SK-N-SH treated with all-trans-retinoic acid at 6 μM for 48 hours (cell line): ENCODE data around the gene EOLA1.

Source experiments
- ATAC-seq: fragments of 200-7000 bp; cut with Tn5 transposase; 3 replicates; pipeline ENCODE4 v1.9.1; 2020; ENCODE audit warnings: mild to moderate bottlenecking, moderate library complexity
- ARNTL ChIP-seq: fragments of 450-650 bp; formaldehyde crosslinking; IDR thresholded peaks from 2 replicates; pipeline ENCODE4 v1.5.0; 2020; ENCODE audit warnings: low read depth, mild to moderate bottlenecking, moderate library complexity, borderline replicate concordance
- BACH2 ChIP-seq: fragments of 250-450 bp; sonication (Bioruptor Pico); IDR thresholded peaks from 2 replicates; pipeline ENCODE4 v1.9.0; 2021; ENCODE audit warnings: mild to moderate bottlenecking, borderline replicate concordance
- CSDC2 ChIP-seq: fragments of 250-450 bp; sonication (Bioruptor Pico); IDR thresholded peaks from 2 replicates; pipeline ENCODE4 v1.5.0; 2020; ENCODE audit warnings: mild to moderate bottlenecking, moderate library complexity
- ESRRG ChIP-seq: fragments of 250-450 bp; sonication (Bioruptor Pico); IDR thresholded peaks from 2 replicates; pipeline ENCODE4 v1.6.1; 2021; ENCODE audit warnings: mild to moderate bottlenecking
- GLIS3 ChIP-seq: fragments of 250-450 bp; sonication (Bioruptor Pico); IDR thresholded peaks from 2 replicates; pipeline ENCODE4 v1.5.0; 2020; ENCODE audit warnings: mild to moderate bottlenecking, moderate library complexity
- ISL1 ChIP-seq: fragments of 250-450 bp; sonication (Bioruptor Pico); IDR thresholded peaks from 2 replicates; pipeline ENCODE4 v2.1.2; 2022; ENCODE audit warnings: mild to moderate bottlenecking, moderate library complexity
- OSR1 ChIP-seq: fragments of 250-450 bp; sonication (Bioruptor Pico); IDR thresholded peaks from 2 replicates; pipeline ENCODE4 v1.8.0; 2022; ENCODE audit warnings: moderate library complexity, mild to moderate bottlenecking, inconsistent platforms
- PATZ1 ChIP-seq: fragments of 250-450 bp; sonication (Bioruptor Pico); IDR thresholded peaks from 2 replicates; pipeline ENCODE4 v1.8.0; 2020; ENCODE audit warnings: mild to moderate bottlenecking, moderate library complexity, borderline replicate concordance
- PPARA ChIP-seq: fragments of 250-450 bp; sonication (Bioruptor Pico); IDR thresholded peaks from 2 replicates; pipeline ENCODE4 v1.5.0; 2020; ENCODE audit warnings: mild to moderate bottlenecking, borderline replicate concordance
- RARB ChIP-seq: fragments of 250-450 bp; sonication (Bioruptor Pico); IDR thresholded peaks from 2 replicates; pipeline ENCODE4 v1.8.0; 2021; ENCODE audit warnings: mild to moderate bottlenecking, moderate library complexity
- SNAI2 ChIP-seq: fragments of 250-450 bp; sonication (Bioruptor Pico); IDR thresholded peaks from 2 replicates; pipeline ENCODE4 v1.5.0; 2020; ENCODE audit warnings: mild to moderate bottlenecking, moderate library complexity
- TCF4 ChIP-seq: fragments of 250-450 bp; sonication (Bioruptor Pico); IDR thresholded peaks from 2 replicates; pipeline ENCODE4 v1.8.0; 2021; ENCODE audit warnings: mild to moderate bottlenecking, moderate library complexity, borderline replicate concordance
- ZC3H10 ChIP-seq: fragments of 250-450 bp; sonication (Bioruptor Pico); IDR thresholded peaks from 2 replicates; pipeline ENCODE4 v1.5.1; 2021; ENCODE audit warnings: mild to moderate bottlenecking, moderate library complexity
- ZFP30 ChIP-seq: fragments of 450-650 bp; formaldehyde crosslinking; IDR thresholded peaks from 2 replicates; pipeline ENCODE4 v1.5.0; 2022; ENCODE audit warnings: mild to moderate bottlenecking, moderate library complexity
- ZNF565 ChIP-seq: fragments of 450-650 bp; formaldehyde crosslinking; conservative IDR thresholded peaks from 2 replicates; pipeline ENCODE4 v1.5.0; 2020; ENCODE audit warnings: low read depth, mild to moderate bottlenecking, moderate library complexity
- ZNF70 ChIP-seq: fragments of 450-650 bp; formaldehyde crosslinking; IDR thresholded peaks from 2 replicates; pipeline ENCODE4 v1.5.0; 2020; ENCODE audit warnings: mild to moderate bottlenecking, moderate library complexity
- ZNF8 ChIP-seq: fragments of 450-650 bp; formaldehyde crosslinking; IDR thresholded peaks from 2 replicates; pipeline ENCODE4 v1.5.0; 2020; ENCODE audit warnings: mild to moderate bottlenecking, moderate library complexity
- TF ChIP-seq, protein P1 (sequence below): fragments of 250-450 bp; sonication (Bioruptor Pico); IDR thresholded peaks from 2 replicates; pipeline ENCODE4 v1.5.1; 2020; ENCODE audit warnings: low read depth, mild to moderate bottlenecking, moderate library complexity
- TF ChIP-seq, protein P2 (sequence below): fragments of 250-450 bp; sonication (Bioruptor Pico); IDR thresholded peaks from 2 replicates; pipeline ENCODE4 v1.8.0; 2021; ENCODE audit warnings: low read depth, mild to moderate bottlenecking, moderate library complexity, borderline replicate concordance
- TF ChIP-seq, protein P3 (sequence below): fragments of 250-450 bp; sonication (Bioruptor Pico); IDR thresholded peaks from 2 replicates; pipeline ENCODE4 v1.5.1; 2021; ENCODE audit warnings: mild to moderate bottlenecking, moderate library complexity
- TF ChIP-seq, protein P4 (sequence below): fragments of 250-450 bp; sonication (Bioruptor Pico); IDR thresholded peaks from 2 replicates; pipeline ENCODE4 v1.5.0; 2020; ENCODE audit warnings: mild to moderate bottlenecking, moderate library complexity

EOLA1 gene

DNA sequence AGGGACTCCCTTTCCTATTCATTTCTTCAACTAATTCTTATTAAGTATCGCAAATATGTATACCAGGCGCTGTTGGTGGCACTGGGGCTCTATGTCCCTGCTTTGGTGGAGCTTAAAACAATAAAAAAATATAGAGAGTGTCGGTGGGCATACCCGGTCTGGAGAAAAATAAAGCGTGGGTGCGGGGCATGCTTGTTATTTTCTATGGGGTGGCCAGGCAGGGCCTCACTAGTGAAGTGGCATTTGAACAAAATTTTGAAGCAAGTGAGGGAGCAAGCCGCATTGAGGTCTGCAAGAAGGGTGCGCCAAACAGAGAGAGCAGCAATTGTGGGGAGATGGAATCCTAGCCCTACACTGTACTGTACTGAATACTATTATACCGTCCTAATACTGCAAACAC is 35.1 kb upstream of the EOLA1 start (continued):
- TF ChIP-seq GLIS3 (CRISPR knock-in tag) (no peak), TCF4 (CRISPR knock-in tag) (no peak)

GRCh38 chrX:149506349-149506748 is 34.5 kb upstream of the EOLA1 start:
- TF ChIP-seq GLIS3 (CRISPR knock-in tag) (no peak), CSDC2 (no peak), PPARA (CRISPR knock-in tag) (no peak), RARB (CRISPR knock-in tag) (no peak), SNAI2 (CRISPR knock-in tag) (no peak), ARNTL (CRISPR knock-in tag) (no peak), TCF4 (CRISPR knock-in tag) (no peak), ISL1 (CRISPR knock-in tag) (no peak), OSR1 (CRISPR knock-in tag) (no peak), ESRRG (CRISPR knock-in tag) (no peak), ZFP30 (CRISPR knock-in tag) (no peak), ZC3H10 (CRISPR knock-in tag) (no peak), ZNF8 (CRISPR knock-in tag) (no peak), ZNF565 (CRISPR knock-in tag) (no peak), ZNF70 (CRISPR knock-in tag) (no peak), PATZ1 (CRISPR knock-in tag) (no peak)
- TF ChIP-seq, protein P1, sequence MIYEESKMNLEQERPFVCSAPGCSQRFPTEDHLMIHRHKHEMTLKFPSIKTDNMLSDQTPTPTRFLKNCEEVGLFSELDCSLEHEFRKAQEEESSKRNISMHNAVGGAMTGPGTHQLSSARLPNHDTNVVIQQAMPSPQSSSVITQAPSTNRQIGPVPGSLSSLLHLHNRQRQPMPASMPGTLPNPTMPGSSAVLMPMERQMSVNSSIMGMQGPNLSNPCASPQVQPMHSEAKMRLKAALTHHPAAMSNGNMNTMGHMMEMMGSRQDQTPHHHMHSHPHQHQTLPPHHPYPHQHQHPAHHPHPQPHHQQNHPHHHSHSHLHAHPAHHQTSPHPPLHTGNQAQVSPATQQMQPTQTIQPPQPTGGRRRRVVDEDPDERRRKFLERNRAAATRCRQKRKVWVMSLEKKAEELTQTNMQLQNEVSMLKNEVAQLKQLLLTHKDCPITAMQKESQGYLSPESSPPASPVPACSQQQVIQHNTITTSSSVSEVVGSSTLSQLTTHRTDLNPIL (CRISPR knock-in tag), result no peak
- TF ChIP-seq, protein P2, sequence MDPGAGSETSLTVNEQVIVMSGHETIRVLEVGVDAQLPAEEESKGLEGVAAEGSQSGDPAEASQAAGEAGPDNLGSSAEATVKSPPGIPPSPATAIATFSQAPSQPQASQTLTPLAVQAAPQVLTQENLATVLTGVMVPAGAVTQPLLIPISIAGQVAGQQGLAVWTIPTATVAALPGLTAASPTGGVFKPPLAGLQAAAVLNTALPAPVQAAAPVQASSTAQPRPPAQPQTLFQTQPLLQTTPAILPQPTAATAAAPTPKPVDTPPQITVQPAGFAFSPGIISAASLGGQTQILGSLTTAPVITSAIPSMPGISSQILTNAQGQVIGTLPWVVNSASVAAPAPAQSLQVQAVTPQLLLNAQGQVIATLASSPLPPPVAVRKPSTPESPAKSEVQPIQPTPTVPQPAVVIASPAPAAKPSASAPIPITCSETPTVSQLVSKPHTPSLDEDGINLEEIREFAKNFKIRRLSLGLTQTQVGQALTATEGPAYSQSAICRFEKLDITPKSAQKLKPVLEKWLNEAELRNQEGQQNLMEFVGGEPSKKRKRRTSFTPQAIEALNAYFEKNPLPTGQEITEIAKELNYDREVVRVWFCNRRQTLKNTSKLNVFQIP (CRISPR knock-in tag), result no peak
- TF ChIP-seq, protein P3, sequence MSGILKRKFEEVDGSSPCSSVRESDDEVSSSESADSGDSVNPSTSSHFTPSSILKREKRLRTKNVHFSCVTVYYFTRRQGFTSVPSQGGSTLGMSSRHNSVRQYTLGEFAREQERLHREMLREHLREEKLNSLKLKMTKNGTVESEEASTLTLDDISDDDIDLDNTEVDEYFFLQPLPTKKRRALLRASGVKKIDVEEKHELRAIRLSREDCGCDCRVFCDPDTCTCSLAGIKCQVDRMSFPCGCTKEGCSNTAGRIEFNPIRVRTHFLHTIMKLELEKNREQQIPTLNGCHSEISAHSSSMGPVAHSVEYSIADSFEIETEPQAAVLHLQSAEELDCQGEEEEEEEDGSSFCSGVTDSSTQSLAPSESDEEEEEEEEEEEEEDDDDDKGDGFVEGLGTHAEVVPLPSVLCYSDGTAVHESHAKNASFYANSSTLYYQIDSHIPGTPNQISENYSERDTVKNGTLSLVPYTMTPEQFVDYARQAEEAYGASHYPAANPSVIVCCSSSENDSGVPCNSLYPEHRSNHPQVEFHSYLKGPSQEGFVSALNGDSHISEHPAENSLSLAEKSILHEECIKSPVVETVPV, result no peak
- TF ChIP-seq, protein P4, sequence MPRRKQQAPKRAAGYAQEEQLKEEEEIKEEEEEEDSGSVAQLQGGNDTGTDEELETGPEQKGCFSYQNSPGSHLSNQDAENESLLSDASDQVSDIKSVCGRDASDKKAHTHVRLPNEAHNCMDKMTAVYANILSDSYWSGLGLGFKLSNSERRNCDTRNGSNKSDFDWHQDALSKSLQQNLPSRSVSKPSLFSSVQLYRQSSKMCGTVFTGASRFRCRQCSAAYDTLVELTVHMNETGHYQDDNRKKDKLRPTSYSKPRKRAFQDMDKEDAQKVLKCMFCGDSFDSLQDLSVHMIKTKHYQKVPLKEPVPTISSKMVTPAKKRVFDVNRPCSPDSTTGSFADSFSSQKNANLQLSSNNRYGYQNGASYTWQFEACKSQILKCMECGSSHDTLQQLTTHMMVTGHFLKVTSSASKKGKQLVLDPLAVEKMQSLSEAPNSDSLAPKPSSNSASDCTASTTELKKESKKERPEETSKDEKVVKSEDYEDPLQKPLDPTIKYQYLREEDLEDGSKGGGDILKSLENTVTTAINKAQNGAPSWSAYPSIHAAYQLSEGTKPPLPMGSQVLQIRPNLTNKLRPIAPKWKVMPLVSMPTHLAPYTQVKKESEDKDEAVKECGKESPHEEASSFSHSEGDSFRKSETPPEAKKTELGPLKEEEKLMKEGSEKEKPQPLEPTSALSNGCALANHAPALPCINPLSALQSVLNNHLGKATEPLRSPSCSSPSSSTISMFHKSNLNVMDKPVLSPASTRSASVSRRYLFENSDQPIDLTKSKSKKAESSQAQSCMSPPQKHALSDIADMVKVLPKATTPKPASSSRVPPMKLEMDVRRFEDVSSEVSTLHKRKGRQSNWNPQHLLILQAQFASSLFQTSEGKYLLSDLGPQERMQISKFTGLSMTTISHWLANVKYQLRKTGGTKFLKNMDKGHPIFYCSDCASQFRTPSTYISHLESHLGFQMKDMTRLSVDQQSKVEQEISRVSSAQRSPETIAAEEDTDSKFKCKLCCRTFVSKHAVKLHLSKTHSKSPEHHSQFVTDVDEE, result no peak
- no peak for ATAC-seq

GRCh38 chrX:149508467-149508866 is 32.3 kb upstream of the EOLA1 start:
- no peak for ATAC-seq
- TF ChIP-seq SNAI2 (CRISPR knock-in tag) (no peak), ZFP30 (CRISPR knock-in tag) (no peak), ZNF70 (CRISPR knock-in tag) (no peak), ZNF565 (CRISPR knock-in tag) (no peak), BACH2 (no peak), GLIS3 (CRISPR knock-in tag) (no peak), PATZ1 (CRISPR knock-in tag) (no peak), CSDC2 (no peak), TCF4 (CRISPR knock-in tag) (no peak), ISL1 (CRISPR knock-in tag) (no peak), PPARA (CRISPR knock-in tag) (no peak)
- TF ChIP-seq, protein P1 (CRISPR knock-in tag), result no peak
- TF ChIP-seq, protein P4, result no peak
- TF ChIP-seq, all 23 proteins: peak for 0
